ENCODE measurements around the gene OLFML2A. TPM values are rescaled to one million over a fixed set of nuclear protein-coding genes. Genes with fewer than 3 reads are reported as not detected.

The OLFML2A gene
- total RNA-seq, 5 donors from 2014 or later (not counting 1 experiment from before 2014, with no cell fraction given) = 0.07 to 0.18 (median 0.13) TPM; not detected in 2

- Mint-ChIP-seq H3K27me3 (peaks cover 52 to 67% of the 10 kb centered on the region in 2 donors), H3K36me3 (no peaks in the 10 kb centered on the region), H3K27ac (no peak overlapping the region), H3K9me3 (no peaks in the 10 kb centered on the region), H3K4me1 (peaks cover 30 to 35% (median 31%) of the 10 kb centered on the region in 3 donors), H3K4me3 (peak overlapping the region; percentile 79 to 96 (median 84))
- no peak for ATAC-seq (replicated peaks in 1 of 4)
- no peaks in the 10 kb centered on the region for H3K36me3 ChIP-seq (ENCODE audit: control insufficient read depth in 2 of 2, extremely low read depth in 1 of 2, insufficient read depth in 1 of 2, low read length in 1 of 2)
- ChIA-PET CTCF (interaction anchor here in 1 of 2 donors (0.5 to 1.3 kb wide), 7 partner anchors 8 to 1560 kb away, joined by 3 to 8 read pairs (median 4); partner anchors contain the start of gene WDR38), POLR2A (no interaction called here)
- H3K4me1 ChIP-seq (ENCODE audit: control insufficient read depth in 1 of 2, extremely low read depth in 1 of 2, insufficient read depth in 2 of 2, low read length in 2 of 2) = peaks cover 2 to 29% of the 10 kb centered on the region in 2 experiments
- no peak overlapping the region for H3K27ac ChIP-seq (ENCODE audit: low read length)
- 19% methylated on average over 5 of the region's 11 CpGs for WGBS (ENCODE audit: insufficient coverage)
- DNase-seq = no peak
- H3K27me3 ChIP-seq (replicated peaks in 1 of 2; ENCODE audit: control insufficient read depth in 2 of 2, extremely low read depth in 1 of 2, insufficient read depth in 2 of 2, low read length in 1 of 2) = peaks cover 0 to 41% of the 10 kb centered on the region in 2 experiments
- H3K9me3 ChIP-seq = no peaks in the 10 kb centered on the region
- no peak overlapping the region for H3K4me3 ChIP-seq (ENCODE audit: control insufficient read depth in 1 of 2, extremely low read depth in 1 of 2, low read length in 1 of 2)
Observed at GRCh38 chr9:124768750-124769548, 8.0 kb upstream of the OLFML2A start.

- peaks cover 0 to 47% of the 10 kb centered on the region in 2 experiments for H3K27me3 ChIP-seq (replicated peaks in 1 of 2; ENCODE audit: control insufficient read depth in 2 of 2, extremely low read depth in 1 of 2, insufficient read depth in 2 of 2, low read length in 1 of 2)
Observed at GRCh38 chr9:124769549-124770358, 7.2 kb upstream of the OLFML2A start.

GRCh38 chr9:124770359-124771020, 6.4 kb upstream of the OLFML2A start:
- Mint-ChIP-seq H3K36me3 (no peaks in the 10 kb centered on the region), H3K4me3 (peak overlapping the region; percentile 79 to 96 (median 84)), H3K27ac (no peak overlapping the region), H3K9me3 (no peaks in the 10 kb centered on the region), H3K4me1 (peaks cover 38 to 41% (median 39%) of the 10 kb centered on the region in 3 donors), H3K27me3 (peaks cover 55 to 68% of the 10 kb centered on the region in 2 donors)
- POLR2A ChIA-PET = interaction anchor here in 1 of 2 donors (0.6 kb wide), 2 partner anchors 14 to 467 kb away, joined by 4 to 12 read pairs; no protein-coding TSS in a partner anchor
- ATAC-seq (replicated peaks in 1 of 4) = no peak
- no peaks in the 10 kb centered on the region for H3K9me3 ChIP-seq
- peaks cover 2 to 34% of the 10 kb centered on the region in 2 experiments for H3K4me1 ChIP-seq (ENCODE audit: control insufficient read depth in 1 of 2, extremely low read depth in 1 of 2, insufficient read depth in 2 of 2, low read length in 2 of 2)
- WGBS (ENCODE audit: insufficient coverage) = 1% methylated on average over 35 of the region's 43 CpGs
- H3K27ac ChIP-seq (ENCODE audit: low read length) = no peak overlapping the region
- peaks cover 0 to 53% of the 10 kb centered on the region in 2 experiments for H3K27me3 ChIP-seq (replicated peaks in 1 of 2; ENCODE audit: control insufficient read depth in 2 of 2, extremely low read depth in 1 of 2, insufficient read depth in 2 of 2, low read length in 1 of 2)
- peak in 6 of 35 experiments; percentile 14 to 59 (median 20) for DNase-seq
- CTCF ChIA-PET = interaction anchor here (0.5 to 1.6 kb wide), 5 partner anchors 91 to 597 kb away, joined by 3 to 8 read pairs (median 4); partner anchors contain the start of genes ARPC5L (in 1 of the 2) and SCAI (in 1 of the 2)
- no peaks in the 10 kb centered on the region for H3K36me3 ChIP-seq (ENCODE audit: control insufficient read depth in 2 of 2, extremely low read depth in 1 of 2, insufficient read depth in 1 of 2, low read length in 1 of 2)
- H3K4me3 ChIP-seq (ENCODE audit: control insufficient read depth in 1 of 2, extremely low read depth in 1 of 2, low read length in 1 of 2) = peak overlapping the region; percentile 53 to 66

More at GRCh38 chr9:124769549-124770358, 7.2 kb upstream of the OLFML2A start:
- Mint-ChIP-seq H3K27ac (no peak overlapping the region), H3K36me3 (no peaks in the 10 kb centered on the region), H3K4me1 (peaks cover 38 to 41% (median 39%) of the 10 kb centered on the region in 3 donors), H3K9me3 (no peaks in the 10 kb centered on the region), H3K27me3 (peaks cover 54 to 71% of the 10 kb centered on the region in 2 donors), H3K4me3 (peak overlapping the region; percentile 79 to 96 (median 84))
- DNase-seq (peak in 4 of 35 experiments; percentile 10 to 26 (median 19)), ATAC-seq (replicated peaks in 1 of 4) (no peak)
- H3K4me3 ChIP-seq (ENCODE audit: control insufficient read depth in 1 of 2, extremely low read depth in 1 of 2, low read length in 1 of 2) = peak overlapping the region; percentile 32 to 62
- H3K36me3 ChIP-seq (ENCODE audit: control insufficient read depth in 2 of 2, extremely low read depth in 1 of 2, insufficient read depth in 1 of 2, low read length in 1 of 2) = no peaks in the 10 kb centered on the region
- no peak overlapping the region for H3K27ac ChIP-seq (ENCODE audit: low read length)
- POLR2A ChIA-PET = no interaction called here
- no peaks in the 10 kb centered on the region for H3K9me3 ChIP-seq
- 4% methylated on average over 42 of the region's 56 CpGs for WGBS (ENCODE audit: insufficient coverage)
- CTCF ChIA-PET = interaction anchor here (0.5 to 1.3 kb wide), 6 partner anchors 8 to 356 kb away, joined by 3 to 8 read pairs (median 4); partner anchors contain the start of gene WDR38 (in 1 of the 2)
- peaks cover 2 to 34% of the 10 kb centered on the region in 2 experiments for H3K4me1 ChIP-seq (ENCODE audit: control insufficient read depth in 1 of 2, extremely low read depth in 1 of 2, insufficient read depth in 2 of 2, low read length in 2 of 2)

- H3K27ac ChIP-seq (ENCODE audit: low read length) = peak within 1 kb of the TSS; percentile 37
- ChIA-PET POLR2A (interaction anchor here in 1 of 2 donors (0.6 kb wide), 2 partner anchors 14 to 466 kb away, joined by 4 to 12 read pairs; no protein-coding TSS in a partner anchor), CTCF (interaction anchor here in 1 of 2 donors (0.6 to 1.6 kb wide), 4 partner anchors 90 to 596 kb away, joined by 3 to 8 read pairs (median 4); partner anchors contain the start of genes ARPC5L and SCAI)
- no peaks in the 10 kb centered on the region for H3K36me3 ChIP-seq (ENCODE audit: control insufficient read depth in 2 of 2, extremely low read depth in 1 of 2, insufficient read depth in 1 of 2, low read length in 1 of 2)
- peak within 1 kb of the TSS; percentile 53 to 66 for H3K4me3 ChIP-seq (ENCODE audit: control insufficient read depth in 1 of 2, extremely low read depth in 1 of 2, low read length in 1 of 2)
- H3K4me3 Mint-ChIP-seq = peak within 1 kb of the TSS; percentile 83 to 96 (median 84)
- H3K4me1 Mint-ChIP-seq = peaks cover 42 to 48% (median 45%) of the 10 kb centered on the region in 3 donors
- H3K27ac Mint-ChIP-seq = peak within 1 kb of the TSS; percentile 65 to 80
- peaks cover 2 to 59% of the 10 kb centered on the region in 2 experiments for H3K27me3 ChIP-seq (replicated peaks in 1 of 2; ENCODE audit: control insufficient read depth in 2 of 2, extremely low read depth in 1 of 2, insufficient read depth in 2 of 2, low read length in 1 of 2)
- peaks cover 2 to 34% of the 10 kb centered on the region in 2 experiments for H3K4me1 ChIP-seq (ENCODE audit: control insufficient read depth in 1 of 2, extremely low read depth in 1 of 2, insufficient read depth in 2 of 2, low read length in 2 of 2)
- no peaks in the 10 kb centered on the region for H3K9me3 ChIP-seq
- DNase-seq (peak; percentile 82 to 95 (median 91)), ATAC-seq (replicated peaks in 1 of 4) (peak; percentile 90 to 94 (median 92))
- WGBS (ENCODE audit: insufficient coverage) = under 1% methylated on average over 65 of the region's 82 CpGs
- H3K36me3 Mint-ChIP-seq = no peaks in the 10 kb centered on the region
- H3K9me3 Mint-ChIP-seq = no peaks in the 10 kb centered on the region
- H3K27me3 Mint-ChIP-seq = peaks cover 62 to 71% of the 10 kb centered on the region in 2 donors
Observed at GRCh38 chr9:124771021-124771866, 5.7 kb upstream of the OLFML2A start, which contains the start of gene NR6A1. NR6A1 (minus strand) TSS chr9:124771311.

All from T-cell (primary cell).